HG02623 (cell line): ENCODE results near the gene LMBR1.
A peak's percentile ranks its signal among the peaks of the same experiment; 100 is the strongest.
"Not testable (repeated sequence)": the region's sequence is repeated elsewhere in the genome, so short reads cannot be mapped to it uniquely, and the experiment has no call there.

ENCODE experiments used
- ATAC-seq: cut with Tn5 transposase; IDR thresholded peaks from one replicate; pipeline ENCODE4 v1.9.1; 2021; ENCODE audit warnings: moderate library complexity; ENCODE audit not compliant: unreplicated experiment

Gene LMBR1

DNA sequence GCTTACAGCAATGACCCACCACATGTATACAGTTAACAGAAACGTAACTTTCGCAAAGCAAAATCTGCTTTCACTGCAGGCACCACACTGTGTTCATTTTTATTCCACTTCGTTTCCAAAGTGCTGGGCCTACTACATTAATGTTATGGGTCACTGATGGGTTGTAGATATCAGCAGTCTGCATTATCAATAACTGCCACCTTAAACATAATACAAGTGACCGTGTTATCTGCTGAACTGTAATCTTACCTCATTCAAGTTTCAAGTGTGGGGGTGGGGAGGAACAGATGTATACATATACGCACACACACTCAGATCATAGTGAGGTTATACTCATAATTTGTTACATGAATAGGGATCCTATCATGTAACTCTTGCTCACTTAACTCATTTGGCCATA lies 231.3 kb downstream of the LMBR1 start:
- ATAC-seq = no peak

DNA sequence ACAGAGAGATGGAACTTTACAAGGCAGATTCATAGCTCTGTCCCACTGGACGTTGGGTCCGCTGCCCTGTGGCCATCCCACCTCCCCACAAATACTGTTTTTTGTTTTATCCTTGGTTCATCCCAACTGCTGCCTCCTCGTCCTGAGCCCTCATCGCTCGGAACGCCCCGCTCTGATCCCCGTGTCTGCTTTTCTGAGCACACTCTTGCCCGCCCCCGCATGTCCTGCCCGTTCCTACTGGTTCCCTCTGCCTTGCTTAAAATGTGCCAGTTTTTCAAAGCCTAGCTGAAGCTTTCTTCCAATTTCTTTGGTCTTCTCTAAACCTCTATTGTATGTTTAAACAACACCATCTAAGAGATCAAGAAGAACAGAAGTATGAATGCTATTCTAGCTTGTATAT lies 233.0 kb downstream of the LMBR1 start:
- no peak for ATAC-seq

DNA sequence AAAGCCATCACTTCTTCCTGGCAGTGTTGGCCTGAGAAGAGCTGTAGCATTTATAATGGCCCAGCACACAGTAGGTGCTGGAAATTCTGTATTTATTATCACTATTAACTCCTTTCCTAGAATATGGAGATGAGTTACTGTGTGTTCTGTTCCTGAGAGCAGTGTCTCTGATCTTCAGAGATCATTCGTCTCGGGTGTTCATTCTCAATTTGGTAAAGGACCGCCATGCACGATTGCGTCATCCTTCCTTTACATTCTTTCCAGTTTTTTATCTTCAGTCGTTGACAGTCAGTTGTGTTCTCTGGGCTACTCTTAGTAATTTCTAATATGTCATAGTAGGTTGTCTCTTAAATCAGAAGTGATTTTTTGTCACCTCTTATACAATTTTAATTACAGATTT lies 233.8 kb downstream of the LMBR1 start:
- ATAC-seq = no peak

DNA sequence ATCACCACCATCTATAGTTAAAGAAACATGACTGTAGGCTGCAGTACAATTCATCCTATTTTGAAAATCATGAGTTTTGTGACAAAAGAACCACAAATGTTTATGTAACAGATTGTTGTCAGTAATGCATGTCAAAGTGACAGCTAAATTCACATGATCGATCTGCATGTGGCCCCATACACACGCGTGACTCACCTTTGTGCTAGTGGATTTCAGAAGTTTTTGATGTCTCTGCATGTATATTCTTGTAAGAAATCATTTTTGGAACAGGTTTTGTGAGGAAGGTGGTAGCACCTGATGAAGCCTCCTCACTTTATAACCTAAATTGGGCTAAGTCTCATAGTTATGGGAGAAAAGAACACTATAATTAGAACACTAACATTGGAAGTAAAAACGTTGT lies 235.3 kb downstream of the LMBR1 start:
- no peak for ATAC-seq

DNA sequence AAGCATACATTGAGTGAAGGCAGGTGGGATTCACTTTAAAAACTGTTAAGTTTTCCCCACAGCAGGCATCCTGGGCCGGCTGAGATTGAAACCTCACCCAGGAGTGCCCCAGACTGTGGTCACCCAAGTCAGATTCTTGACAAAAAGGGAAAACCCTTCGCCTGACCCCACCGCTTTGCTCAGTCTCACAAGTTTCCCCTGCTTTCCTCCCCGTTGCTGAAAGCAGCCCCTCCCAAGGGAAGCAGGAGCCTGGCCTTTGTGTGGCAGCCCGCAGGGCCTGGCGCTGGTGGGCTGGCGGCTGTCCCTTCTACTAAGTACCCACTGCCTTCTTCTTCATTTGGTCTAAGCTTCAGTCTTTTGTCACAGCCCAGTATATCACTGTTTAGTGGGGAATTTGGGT lies 236.4 kb downstream of the LMBR1 start:
- ATAC-seq = peak; percentile 53

DNA sequence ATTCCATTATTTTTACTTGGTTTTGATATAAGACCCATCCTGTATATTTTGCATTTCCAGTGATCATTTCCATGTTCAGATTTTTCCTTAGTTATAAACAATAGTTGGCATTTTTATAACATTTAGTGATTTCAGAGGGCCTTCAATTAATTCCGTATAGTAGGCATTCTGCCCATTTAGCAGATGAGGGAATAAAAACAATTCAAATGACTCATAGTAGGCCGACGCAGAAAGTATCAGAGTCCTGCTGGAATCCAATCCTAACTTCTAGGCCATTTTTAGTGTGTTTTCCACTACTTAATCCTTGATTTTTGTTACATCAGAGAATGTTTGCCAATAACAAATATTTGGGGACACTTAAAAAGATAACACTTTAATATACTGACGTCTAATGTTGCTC lies 237.0 kb downstream of the LMBR1 start:
- no peak for ATAC-seq

DNA sequence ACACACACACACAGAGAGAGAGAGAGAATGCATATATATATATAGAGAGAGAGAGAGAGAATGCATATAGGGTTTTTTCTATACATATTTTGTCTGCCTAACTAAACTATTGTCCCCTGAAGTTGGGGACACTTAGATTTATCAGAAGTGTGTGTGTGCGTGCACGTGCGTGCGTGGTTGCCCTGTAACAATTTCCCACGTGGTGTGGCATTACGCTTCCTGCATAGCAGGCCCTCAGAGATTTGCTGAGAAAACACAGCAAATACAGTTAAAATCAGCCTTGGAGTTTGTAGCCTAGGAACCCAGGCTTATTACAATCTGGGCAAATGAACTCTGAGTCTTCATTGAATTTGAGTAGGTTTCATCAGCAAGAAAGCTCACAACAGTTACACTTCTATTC lies 237.7 kb downstream of the LMBR1 start:
- no peak for ATAC-seq

DNA sequence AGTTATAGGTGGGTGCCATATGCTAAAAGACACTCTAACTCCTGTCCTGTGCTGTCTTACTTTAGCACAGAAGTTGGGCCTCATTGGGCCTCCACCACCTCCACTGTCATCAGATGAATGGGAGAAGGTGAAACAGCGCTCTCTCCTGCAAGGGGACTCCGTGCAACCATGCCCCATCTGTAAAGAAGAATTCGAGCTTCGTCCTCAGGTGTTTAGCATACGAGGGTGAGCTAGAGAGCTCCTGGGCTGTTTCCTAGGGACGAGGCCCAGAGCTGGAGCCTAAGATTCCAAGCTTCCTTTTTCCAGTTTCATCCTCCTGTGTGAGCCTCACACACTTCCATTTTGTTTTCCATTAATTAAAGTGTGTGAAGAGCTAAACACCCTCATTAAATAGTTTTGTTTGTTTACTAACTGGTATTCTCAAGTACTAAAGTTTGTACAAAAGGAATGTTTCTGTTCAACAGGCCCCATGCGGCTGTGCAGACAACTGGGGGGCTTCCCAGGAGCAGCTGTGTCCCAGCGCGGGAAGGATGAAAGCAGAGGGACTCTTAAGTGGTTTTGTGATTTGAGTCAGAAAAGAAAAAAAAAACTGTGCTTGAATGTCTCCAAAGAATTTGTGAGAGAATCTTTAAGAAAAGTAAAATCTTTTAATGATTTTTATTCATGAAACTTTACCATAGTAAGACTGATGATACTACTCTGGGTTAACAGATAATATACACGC lies 238.3 kb downstream of the LMBR1 start:
- no peak for ATAC-seq

DNA sequence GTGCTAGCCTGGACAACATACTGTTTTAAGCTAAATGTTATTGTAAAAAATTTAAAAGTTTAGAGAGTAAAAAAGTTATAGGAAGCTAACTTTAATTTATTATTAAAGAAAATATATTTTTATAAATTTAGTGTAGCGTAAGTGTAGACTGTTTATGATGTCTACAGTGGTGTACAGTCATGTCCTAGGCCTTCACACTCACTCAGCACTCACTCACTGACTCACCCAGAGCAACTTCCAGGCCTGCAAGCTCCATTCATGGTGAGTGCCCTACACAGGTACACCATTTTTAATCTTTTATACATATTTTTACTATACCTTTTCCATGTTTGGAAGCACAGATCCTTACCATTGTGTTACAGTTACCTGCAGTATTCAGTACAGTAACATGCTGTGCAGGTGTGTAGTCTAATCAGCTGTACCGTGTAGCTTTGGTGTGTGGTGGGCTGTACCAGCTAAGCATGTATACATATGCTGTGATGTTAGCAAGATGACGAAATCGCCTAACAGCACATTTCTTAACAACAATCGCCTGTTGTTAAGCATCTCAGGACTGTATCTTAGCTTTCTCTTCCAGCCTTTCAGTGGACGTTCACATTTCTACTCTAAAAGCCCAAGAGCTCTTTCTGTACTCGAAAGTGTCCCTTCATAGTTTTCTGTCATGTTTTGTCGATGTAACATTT lies 240.0 kb downstream of the LMBR1 start:
- no peak for ATAC-seq

DNA sequence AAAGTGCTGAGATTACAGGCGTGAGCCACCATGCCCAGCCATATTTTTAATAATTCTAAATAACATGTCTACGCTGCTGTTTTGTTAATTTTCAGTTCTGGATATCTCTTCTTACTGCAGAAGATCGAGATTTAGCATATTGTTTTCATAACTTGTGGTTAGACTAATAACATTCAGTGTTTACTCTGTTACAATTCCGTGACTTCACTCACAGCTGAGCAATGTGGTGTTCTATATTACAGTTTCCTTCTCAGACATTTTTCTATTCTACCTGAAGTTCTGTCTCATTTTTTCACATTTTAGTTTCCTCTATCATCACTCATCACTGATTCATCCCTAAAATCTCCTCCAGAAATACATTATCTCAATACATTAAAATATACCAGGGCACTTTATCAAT lies 241.5 kb downstream of the LMBR1 start:
- no peak for ATAC-seq

DNA sequence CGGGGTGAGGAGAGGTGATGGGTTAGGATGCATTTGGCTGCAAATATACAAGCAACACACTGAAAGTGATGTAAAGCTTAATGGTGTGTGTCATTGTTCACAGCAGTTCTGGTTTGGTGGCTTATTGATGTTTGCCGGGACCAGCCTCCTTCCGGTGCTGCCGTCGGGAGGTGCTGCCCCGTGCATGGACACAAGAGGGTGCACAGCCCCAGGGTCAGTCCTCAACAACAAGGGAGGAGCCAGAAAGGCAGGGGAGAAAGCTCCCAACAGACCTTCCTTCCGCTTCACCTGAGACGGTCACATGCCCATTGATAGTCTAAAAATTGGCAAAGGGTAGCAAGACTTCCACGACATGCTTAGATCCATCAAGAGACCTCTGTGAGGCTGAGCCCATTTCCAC lies 242.9 kb downstream of the LMBR1 start:
- ATAC-seq = no peak

DNA sequence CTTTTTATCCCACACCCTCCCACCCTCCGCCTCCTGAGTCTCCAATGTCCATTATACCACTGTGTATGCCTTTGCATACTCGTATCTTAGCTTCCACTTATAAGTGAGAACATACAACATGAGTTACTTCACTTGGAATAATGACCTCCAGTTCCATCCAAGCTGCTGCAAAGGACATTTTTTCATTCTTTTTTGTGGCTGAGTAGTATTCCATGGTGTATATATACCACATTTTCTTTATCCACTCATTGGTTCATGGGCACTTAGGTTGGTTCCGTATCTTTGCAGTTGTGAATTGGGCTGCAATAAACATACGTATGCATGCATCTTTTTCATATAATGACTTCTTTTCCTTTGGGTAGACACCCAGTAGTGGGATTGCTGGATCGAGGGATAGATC lies 245.7 kb downstream of the LMBR1 start:
- ATAC-seq = not testable (repeated sequence)

DNA sequence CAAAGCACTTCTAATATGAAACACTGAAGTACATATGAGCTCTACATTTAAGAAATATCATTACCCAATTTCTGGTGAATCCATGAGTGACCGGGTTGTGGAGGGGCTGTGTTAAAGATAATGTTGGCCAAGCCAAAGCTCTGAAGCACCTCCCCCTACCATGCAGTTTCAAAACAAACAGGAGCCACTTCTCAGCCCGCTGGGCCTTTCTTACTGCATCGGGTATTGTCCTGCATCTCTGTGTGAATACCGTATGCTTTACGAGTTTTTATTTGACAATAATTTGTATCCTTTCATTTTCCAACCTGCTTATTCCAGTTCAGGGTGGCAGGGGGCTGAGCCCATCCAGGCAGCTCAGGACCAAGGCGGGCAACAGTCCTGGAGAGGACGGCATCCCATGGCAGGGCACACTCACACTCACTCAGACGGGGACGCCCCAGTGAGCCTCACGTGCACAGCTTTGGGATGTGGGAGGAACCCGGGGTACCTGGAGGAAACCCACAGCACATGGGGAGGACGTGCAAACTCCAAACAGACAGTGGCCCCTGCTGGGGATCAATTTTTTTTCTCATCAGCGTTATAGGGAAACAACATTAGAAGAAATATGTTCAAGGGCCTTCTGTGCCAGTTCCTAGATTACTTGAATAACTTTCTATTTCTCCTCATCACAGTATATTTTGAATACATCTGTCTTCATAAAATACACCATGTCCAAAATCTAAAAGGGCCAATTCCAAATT lies 250.5 kb downstream of the LMBR1 start:
- ATAC-seq = no peak

DNA sequence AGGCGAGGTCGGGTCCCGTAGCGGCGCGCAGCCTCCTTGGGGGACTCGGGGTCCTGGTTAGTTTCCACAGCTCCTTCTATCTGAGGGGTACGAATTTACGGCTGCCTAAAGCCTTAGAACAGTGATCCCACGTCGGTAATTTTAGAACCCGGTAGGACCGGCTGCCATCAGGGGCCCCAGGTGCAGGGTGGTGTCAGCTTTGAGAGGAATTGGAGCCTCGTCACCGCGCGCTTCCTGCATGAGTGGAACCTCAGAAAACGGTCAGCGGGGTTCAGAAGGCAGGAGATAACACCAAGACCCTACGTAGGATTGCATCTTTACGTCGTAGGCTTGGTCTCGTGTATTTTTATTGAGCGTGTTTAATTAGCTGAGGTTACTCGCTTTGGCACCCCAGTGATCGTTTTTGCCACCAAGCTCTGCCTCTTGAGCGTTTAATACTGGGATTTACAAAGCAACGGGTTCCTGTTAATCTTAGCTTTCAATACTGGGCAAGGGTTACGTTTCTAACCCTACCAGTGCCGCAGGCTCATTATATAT lies 252.0 kb downstream of the LMBR1 start:
- peak; percentile 42 for ATAC-seq

DNA sequence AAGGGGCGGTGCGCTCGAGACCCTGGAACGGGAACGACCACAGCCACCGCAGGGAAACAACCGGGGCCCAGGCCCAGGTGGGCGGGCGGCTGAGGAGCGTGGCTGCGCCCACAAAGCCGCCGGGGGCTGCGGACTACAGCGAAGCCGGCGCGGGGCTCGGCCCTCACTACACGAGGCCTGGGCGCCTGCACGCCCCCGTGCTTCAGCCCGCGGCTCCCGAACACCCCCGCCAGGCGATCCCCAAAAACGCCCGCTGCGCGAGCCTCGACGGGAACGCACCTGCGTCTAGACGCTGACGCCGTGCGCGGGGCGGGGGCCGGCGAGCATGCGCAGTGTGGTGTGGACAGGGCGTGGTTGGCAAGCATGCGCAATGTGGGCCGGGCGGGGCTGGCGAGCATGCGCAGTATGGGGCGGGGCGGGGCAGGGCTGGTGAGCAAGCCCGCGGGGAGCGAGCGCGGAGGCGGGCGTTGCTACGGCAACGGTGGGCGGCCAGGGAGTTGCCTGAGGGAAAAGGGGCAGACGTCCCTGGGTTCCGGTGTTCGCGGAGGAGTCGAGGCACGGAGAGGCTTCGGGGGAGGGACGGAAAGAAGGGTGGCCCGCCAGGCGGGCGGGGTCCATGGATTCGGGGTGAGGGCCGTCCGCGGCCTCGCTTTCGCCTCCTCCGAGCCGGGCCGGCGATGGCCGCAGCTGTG lies 252.6 kb downstream of the LMBR1 start, which contains the start of gene RNF32:
Gene RNF32 (plus strand): TSS at position 518 of the 692 bp plus-strand sequence. CDS start 3,104 bp downstream, outside the sequence.
- ATAC-seq = peak; percentile 80

DNA sequence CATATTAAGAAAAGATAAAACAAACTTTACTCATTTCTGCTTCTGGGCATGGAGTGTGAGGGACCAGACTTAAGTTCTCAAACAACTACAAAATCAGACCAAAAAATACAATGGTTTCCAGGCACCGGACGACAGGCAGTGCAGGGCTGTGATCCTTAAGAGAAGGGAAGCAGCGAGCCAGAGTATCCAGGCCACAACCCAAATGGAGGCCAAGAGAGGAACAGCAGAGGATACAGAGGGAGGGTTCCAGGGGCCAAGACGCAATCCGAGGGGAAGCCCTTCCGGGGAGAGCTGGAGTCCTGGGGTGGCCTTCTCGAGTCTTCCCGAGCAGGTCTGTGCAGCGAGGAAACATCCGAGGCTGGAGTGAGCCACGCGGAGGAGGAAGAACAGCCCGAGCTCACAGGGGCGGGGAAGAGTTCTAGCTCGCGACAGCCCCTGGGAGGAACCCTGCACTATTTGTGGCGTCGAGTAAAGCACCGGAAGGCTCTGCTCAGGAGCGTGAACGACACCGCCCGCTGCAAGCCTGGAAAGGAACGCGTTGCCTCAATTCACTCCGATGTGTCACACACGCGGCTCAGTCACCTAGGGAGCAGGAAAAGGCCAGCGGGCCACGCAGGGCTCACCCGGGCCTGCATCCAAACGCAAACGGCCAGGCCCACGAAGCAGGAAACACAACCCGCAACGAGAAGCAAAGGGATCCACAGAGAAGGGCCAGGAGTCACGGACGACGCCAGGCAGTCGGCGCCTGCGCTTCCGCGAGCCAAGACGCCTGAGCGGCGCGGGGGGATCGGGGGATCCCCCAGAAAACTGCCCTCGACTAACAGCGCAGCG lies 253.3 kb downstream of the LMBR1 start:
- no peak for ATAC-seq

DNA sequence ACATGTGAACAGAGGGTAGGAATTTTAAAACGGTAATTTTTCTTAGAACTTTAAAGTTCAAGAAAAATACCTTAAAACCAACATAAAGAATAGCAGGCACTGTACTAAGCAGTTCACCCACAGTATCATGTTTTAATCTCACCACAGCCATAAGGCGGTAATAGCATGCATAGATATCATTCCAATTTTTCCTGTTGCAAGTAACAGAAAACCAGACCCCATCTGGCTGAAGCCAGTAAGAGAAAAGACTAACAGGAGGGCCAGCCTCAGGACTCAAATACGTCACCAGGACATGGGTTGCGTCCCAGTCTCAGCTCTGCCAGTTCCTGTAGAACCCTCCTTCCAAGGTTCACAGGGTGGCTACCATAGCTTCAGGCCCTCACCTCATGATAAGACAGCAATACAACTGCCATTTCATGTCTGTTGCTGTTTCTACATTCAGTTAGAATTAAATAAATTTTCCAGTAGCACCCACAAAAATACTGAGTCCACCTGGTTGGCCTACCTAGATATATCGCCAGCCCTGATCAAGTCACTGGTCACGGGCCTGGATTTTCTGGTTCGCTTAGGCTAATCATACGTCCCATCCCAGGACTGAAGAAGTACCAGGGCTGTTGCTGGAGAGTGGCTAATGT lies 254.4 kb downstream of the LMBR1 start:
- ATAC-seq = no peak

DNA sequence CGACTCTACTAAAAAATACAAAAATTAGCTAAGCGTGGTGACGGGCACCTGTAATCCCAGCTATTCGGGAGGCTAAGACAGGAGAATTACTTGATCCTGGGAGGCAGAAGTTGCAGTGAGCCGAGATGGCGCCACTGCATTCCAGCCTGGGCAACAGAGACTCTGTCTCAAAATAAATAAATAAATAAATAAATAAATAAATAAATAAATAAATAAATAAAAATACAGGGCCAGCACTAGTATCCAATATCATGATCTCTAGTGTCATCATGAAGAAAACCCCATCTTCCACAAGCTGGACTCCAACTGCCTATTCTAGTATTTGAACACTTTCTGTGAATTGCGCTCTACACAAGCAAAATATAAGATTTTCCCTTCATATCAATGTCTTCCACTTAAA lies 255.9 kb downstream of the LMBR1 start:
- ATAC-seq = not testable (repeated sequence)

DNA sequence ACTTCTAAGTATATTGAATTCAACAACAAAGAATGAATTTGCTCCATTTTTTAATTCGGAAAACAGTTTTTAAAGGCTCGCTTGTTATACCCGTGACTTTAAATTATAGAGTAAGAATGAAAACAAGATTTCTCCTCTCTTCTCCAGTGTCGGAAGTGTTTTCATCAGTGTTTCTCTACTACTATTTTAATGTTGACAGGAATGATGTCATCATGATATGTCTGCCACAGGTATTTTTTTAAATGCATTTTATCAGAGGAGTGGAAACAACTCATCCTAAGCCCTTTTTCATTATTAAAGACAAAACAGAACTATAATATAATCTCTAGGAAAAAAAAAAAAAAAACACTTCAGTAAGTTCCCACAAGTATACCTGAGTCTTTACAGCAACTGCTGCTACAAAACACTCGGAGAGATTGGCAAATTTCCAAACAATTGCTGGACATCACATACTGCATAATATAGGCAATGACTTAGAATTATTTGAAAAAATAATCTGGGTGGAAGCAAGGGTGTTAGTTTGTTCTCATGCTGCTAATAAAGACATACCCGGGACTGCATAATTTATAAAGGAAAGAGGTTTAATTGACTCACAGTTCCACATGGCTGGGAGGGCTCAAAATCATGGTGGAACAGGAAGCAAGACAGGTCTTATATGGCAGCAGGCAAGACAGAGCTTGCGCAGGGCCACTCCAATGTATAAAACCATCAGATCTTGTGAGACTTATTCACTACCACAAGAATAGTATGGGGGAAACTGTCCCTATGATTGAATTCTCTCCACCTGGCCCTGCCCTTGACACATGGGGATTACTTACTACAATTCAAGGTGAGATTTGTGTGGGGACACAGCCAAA lies 257.2 kb downstream of the LMBR1 start:
- no peak for ATAC-seq
